ENCODE measurements around the gene THTPA. TPM values are rescaled to one million over a fixed set of nuclear protein-coding genes. Genes with fewer than 3 reads are reported as not detected.

Gene THTPA
- total and polyA plus RNA-seq, 9 of the 15 experiments (the other 6 are each of a cell fraction or from before 2014, with no cell fraction given): 2.4 to 8.7 (median 5.2) TPM

DNA sequence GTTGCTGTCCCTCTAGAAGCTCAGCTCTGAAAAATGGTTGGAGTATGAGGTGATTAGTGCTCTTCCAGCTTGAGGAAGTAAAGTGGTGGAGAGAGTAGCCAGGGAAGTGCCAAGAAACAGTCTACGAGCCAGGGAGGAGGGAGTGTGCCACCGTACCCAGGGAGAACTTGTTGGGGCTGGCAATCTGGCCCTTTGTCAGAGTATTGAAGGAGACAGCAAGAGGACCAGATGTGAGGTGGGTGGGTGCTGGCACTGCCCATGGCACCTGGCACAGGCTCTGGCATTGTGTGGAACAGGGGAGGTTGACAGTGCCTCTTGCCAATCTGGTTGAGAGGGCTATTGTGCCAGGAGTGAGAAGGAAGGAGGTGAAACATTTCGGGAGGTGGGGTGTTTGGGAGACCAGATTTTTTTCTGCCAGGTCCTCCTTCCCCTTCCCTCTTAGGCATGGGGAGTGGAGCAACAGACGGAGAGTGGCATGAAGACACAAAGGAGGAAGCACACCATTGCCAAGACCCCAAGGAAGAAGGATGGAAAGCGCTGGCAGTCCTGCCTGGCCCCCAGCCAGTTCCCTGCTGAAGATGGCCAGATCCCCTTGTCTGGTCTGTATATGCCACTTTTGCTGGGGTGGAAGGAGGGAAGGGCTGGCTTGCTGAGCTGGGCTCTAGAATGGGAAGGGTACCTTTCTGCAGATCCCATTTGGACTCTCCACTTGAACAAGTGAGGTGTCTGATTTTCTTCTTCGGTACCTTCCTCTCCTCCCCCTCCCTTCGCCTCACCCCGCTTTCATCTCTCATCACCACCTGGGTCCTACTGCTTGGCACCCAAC, 42.0 kb upstream of the THTPA start (continued):
- TF ChIP-seq, protein P1, sequence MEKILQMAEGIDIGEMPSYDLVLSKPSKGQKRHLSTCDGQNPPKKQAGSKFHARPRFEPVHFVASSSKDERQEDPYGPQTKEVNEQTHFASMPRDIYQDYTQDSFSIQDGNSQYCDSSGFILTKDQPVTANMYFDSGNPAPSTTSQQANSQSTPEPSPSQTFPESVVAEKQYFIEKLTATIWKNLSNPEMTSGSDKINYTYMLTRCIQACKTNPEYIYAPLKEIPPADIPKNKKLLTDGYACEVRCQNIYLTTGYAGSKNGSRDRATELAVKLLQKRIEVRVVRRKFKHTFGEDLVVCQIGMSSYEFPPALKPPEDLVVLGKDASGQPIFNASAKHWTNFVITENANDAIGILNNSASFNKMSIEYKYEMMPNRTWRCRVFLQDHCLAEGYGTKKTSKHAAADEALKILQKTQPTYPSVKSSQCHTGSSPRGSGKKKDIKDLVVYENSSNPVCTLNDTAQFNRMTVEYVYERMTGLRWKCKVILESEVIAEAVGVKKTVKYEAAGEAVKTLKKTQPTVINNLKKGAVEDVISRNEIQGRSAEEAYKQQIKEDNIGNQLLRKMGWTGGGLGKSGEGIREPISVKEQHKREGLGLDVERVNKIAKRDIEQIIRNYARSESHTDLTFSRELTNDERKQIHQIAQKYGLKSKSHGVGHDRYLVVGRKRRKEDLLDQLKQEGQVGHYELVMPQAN (IDR thresholded peaks at IDR 0.05; ENCODE audit: borderline replicate concordance): no peak
- TF ChIP-seq E2F1 (CRISPR knock-in tag; IDR thresholded peaks at IDR 0.05): no peak

DNA sequence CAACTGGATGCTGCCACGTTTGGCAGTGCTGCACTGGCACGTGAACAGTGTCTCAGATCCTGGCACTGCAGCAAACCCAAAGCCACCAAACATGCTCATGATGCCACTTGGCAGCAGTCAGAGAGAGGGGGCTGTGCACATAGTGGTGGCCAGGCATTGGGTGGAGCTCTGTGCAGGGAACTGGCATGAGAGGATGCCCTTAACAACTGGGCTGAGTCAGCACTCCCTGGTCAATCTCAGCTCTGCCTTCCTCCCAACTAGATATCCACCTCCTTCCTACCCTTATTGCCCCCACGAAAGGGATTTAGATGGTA, 41.5 kb upstream of the THTPA start:
- no peaks in the 10 kb centered on the region for H4K20me1 ChIP-seq (replicated peaks; ENCODE audit: control insufficient read depth, insufficient read depth, low read length)
- H3K27ac ChIP-seq (ENCODE audit: extremely low read depth, low read depth, low read length): no peak overlapping the region
- H3K4me1 ChIP-seq (replicated peaks in 1 of 2; ENCODE audit: control insufficient read depth in 2 of 2, insufficient read depth in 2 of 2, low read length in 2 of 2): no peaks in the 10 kb centered on the region; a peak in 1 of 5 replicates
- no peaks in the 10 kb centered on the region for H3K9me1 ChIP-seq (ENCODE audit: control insufficient read depth, insufficient read depth, low read length)
- H3K9ac ChIP-seq (ENCODE audit: insufficient read depth in 1 of 2, low read depth in 2 of 2, low read length in 2 of 2): no peak overlapping the region; a peak in 1 of 4 replicates
- in situ Hi-C loops (cut with MboI) (no loop called here), intact Hi-C loops (cut with micrococcal nuclease) (no loop called here)
- 2% methylated on average over 3 of the region's 3 CpGs for WGBS (ENCODE audit: insufficient coverage, low coverage, missing lambda C conversion rate)
- BruUV-seq (replicated peaks): no TSS peak
- H3K36me3 ChIP-seq (ENCODE audit: control insufficient read depth, insufficient read depth, low read length): no peaks in the 10 kb centered on the region
- TF ChIP-seq PCBP1 (IDR thresholded peaks at IDR 0.05; ENCODE audit: low read depth, low read length, poor library complexity, severe bottlenecking) (no peak), ZNF57 (CRISPR knock-in tag; IDR thresholded peaks at IDR 0.05) (no peak), SAFB (IDR thresholded peaks at IDR 0.05; ENCODE audit: borderline replicate concordance, low read depth, low read length) (no peak), DACH1 (IDR thresholded peaks at IDR 0.05; ENCODE audit: partially characterized antibody) (no peak), KLF6 (CRISPR knock-in tag; IDR thresholded peaks at IDR 0.05; ENCODE audit: borderline replicate concordance) (no peak)
- no peaks in the 10 kb centered on the region for H3K79me2 ChIP-seq (ENCODE audit: control insufficient read depth, insufficient read depth, low read length)
- no peak overlapping the region for H3K4me3 ChIP-seq
- no peak overlapping the region for H2AFZ ChIP-seq (ENCODE audit: low read depth, low read length)
- ChIA-PET CTCF (ENCODE audit: low intra/inter-chr PET ratio) (no interaction called here), POLR2A (interaction anchor here (0.7 kb wide), 1 partner anchor 18 kb away, joined by 3 read pairs; no protein-coding TSS in a partner anchor)
- DNase-seq (ENCODE audit: extremely low read depth in 1 of 4, low spot score in 3 of 4): no peak
- no peak for ATAC-seq
- no peaks in the 10 kb centered on the region for H3K9me3 ChIP-seq (replicated peaks; ENCODE audit: control insufficient read depth, insufficient read depth, low read depth, low read length)
- FAIRE-seq: no peak
- peaks cover 0 to 5% of the 10 kb centered on the region in 2 experiments; a peak in 1 of 5 replicates for H3K27me3 ChIP-seq (ENCODE audit: control insufficient read depth in 2 of 2, insufficient read depth in 2 of 2, low read length in 2 of 2)
- no peak overlapping the region for H3K4me2 ChIP-seq (ENCODE audit: insufficient read depth, low read length)
